HG03064 (cell line): ENCODE data around the gene DCN.
A peak's percentile ranks its signal among the peaks of the same experiment; 100 is the strongest.

Experiments
- ATAC-seq: cut with Tn5 transposase; IDR thresholded peaks from one replicate; pipeline ENCODE4 v1.9.1; 2021; ENCODE audit warnings: low read depth; ENCODE audit not compliant: unreplicated experiment

The DCN gene

DNA sequence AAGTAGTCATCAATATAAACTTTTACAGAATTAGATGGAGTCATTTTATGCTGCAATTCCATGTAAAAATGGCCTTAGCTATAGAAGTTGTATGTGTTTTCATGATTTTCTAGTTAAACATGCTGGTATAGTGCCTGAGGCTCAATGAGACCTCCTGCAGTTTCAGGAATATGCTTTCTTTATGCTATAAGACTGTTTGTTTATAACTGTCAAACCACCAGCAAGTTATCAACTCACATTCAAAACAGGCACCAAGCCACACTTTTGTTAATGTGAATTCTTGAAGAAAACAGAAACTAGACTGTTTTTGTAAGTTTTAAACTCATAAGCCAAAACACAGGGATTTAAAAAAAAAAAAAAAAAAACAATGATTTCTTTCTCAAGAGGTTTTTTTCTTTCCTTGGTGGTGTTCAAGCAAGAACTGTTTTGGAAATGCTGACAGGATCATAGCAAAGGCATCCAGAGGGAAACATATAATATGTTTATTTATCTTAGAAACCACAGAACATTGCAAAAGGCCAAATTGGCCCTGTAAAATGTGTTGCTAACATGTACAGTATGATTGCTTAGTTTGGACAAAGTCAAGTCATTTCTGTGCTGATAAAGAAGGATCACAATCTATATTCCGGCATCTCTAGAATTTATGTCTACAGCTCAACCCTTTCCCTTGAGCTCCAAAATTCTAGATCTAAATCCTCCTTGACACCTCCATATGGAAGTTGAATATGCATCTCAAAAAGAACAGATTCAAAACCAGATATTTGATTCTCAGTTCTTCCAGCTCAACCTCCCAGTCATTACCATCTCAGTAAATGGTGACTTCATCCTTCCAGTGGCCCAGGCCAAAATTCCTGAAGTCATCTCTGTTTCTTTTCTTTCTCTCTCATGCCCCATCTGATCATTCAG, 42.3 kb downstream of the DCN start:
- ATAC-seq, result no peak

DNA sequence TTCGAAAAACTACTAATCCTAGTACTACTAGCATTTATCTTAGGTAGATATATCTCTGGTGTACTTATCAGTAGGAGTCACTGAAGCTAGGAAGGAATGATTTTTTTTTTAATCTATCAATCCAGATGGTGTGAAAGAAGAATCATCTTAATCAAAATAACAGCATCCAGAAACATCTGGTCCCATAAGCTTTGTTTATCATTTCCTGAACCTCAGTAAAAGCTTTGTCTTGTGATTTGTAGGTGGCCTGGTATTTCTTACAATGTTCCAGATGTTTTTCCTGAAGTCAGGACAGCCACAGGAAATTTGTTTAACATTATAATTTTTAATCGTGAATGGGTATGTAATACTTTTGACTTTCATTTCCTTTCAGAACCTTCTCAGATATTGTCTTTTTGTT, 43.3 kb downstream of the DCN start:
- ATAC-seq, result no peak

GRCh38 chr12:91138337-91138920, 44.2 kb downstream of the DCN start:
- no peak for ATAC-seq

DNA sequence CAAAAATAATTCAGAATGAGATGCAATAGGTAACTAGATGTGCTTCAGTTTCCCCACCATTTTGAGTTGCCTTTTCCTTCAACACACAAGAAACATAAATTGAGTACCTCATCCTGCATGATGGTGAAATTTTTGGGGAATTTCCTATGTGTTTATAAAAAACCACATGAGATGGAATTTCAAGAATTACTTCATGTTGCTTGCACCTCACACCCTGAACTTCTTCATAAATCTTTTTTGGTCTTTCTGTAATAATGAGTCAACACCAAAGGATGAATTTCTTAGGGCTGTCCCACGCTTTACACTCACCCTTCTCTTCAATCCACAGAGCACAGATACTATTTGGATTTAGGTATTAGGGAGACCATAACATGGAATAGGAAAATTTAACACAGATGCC, 48.7 kb downstream of the DCN start:
- ATAC-seq, result no peak

GRCh38 chr12:91129662-91130362, 52.8 kb downstream of the DCN start:
- ATAC-seq, result no peak

DNA sequence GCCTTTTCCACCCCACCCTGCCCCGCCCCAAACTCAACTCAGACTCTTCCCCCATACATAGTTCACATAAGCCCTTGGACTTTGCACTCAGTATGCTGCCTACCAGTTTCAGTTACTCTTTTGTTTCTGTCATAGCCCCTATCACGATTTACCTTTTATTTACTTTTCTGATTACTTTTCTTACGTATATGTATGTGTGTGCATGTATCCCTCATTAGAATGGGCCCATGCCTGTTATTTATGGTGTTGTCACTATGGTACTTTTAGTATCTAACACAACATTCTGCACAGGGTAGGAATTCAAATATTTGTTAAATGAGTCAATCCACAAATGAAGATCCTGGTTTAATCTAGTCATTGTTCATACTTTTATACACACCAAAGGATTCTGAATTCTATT, 54.9 kb downstream of the DCN start:
- no peak for ATAC-seq

GRCh38 chr12:91127306-91127705, 55.3 kb downstream of the DCN start:
- ATAC-seq, result no peak

DNA sequence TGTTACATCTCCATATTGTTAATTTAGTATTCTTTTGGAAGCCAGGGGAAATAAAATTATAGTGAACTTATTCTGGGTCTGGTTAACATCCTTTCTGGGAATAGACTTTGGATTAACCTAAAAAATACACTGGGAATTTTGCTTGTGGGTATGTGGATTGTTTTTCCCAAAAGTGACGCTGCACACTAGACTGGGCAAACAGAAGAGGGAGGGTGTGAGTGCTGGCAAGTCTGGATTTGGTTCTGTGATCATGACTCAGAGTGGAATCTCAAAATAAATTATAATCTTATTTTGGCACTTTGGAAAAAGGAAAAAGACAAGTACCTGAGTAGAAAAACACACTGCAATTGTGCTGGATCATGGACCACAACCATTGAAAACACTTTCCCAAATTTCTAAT, 56.1 kb downstream of the DCN start:
- ATAC-seq, result no peak

DNA sequence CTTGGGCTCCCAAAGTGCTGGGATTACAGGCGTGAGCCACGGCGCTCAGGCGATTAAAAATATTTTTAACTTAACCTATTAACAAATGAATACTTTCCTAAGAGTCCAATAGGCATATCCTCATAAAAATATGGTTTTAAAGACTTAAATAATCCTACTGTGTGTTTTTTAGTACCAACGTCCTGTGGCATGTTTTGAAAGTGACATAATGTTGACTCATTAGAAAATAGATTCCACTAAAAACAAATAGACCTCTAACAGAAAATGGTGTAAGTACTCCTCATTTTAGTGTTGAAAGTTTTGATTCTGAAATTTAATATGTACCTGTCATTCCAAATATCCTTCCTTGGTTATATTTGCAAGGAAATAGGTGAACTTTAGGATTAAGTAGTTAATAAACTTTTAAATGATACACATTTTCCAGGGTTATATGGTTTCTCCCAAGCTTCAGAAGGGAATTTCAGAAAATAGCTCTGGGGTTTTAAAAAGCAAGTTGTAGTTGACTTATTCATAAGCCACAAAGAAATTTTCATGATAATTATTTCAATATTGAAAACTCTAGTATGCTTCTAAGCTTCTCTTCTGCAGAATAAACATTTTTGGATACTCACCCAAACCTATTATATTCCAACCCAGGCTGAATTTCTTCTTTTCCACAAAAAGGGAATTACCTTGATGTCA, 59.2 kb downstream of the DCN start:
- no peak for ATAC-seq

- ATAC-seq, result no peak
Measured at GRCh38 chr12:91120781-91121180, 61.8 kb downstream of the DCN start.

- no peak for ATAC-seq
Measured at GRCh38 chr12:91119089-91119488, 63.5 kb downstream of the DCN start.

- ATAC-seq, result no peak
Measured at GRCh38 chr12:91113621-91114020, 69.0 kb downstream of the DCN start.

GRCh38 chr12:91111366-91112325, 71.0 kb downstream of the DCN start, which contains the start of gene LUM:
LUM (minus strand) TSS chr12:91111494; CDS start chr12:91108979, 2,515 bp downstream.
- ATAC-seq, result no peak

GRCh38 chr12:91110311-91110924, 72.2 kb downstream of the DCN start:
- ATAC-seq, result no peak

- ATAC-seq, result no peak
Measured at GRCh38 chr12:91109581-91110310, 72.9 kb downstream of the DCN start.

GRCh38 chr12:91109148-91109564, 73.5 kb downstream of the DCN start:
- peak; percentile 82 for ATAC-seq

DNA sequence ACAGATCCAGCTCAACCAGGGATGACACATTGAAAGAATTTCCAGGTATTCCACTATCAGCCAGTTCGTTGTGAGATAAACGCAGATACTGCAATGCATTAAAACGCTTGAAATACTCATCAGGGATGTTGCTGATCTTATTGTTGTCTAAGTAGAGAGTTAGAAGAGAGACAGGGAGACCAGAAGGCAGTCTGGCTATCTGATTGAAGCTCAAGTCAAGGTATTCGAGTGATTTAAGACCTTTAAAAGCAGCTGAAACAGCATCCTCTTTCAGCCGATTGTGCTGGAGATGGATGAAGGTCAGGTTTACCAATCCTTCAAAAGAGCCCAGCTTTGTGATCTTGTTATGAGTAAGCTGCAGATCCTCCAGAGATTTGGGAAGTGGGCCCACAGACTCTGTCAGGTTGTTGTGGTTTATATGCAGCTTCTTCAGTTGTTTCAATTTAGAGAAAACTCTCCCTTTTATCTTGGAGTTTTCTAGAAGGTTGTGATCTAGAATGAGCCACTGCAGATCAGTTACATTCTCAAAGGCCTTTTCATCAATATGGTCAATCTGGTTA, 74.3 kb downstream of the DCN start:
- ATAC-seq, result no peak

GRCh38 chr12:91106283-91106682, 76.3 kb downstream of the DCN start:
- no peak for ATAC-seq
